H9 (cell line): Measurements from ENCODE around the gene VCAN. TPM values are rescaled to one million over a fixed set of nuclear protein-coding genes. Genes with fewer than 3 reads are reported as not detected.

Experiments used
- DNase-seq: peaks from one replicate; pipeline ENCODE4 v3.0.0-alpha.2; 2017
- H2AFZ ChIP-seq: one replicate; pipeline ENCODE4 v1.6.1; 2013; ENCODE audit warnings: mild to moderate bottlenecking, low read length, control low read depth, moderate library complexity
- H2AK5ac ChIP-seq: 2 replicates; pipeline ENCODE4 v1.6.1; 2013; ENCODE audit warnings: low read length, control low read depth, mixed read lengths; ENCODE audit not compliant: insufficient read length
- H2BK120ac ChIP-seq: one replicate; pipeline ENCODE4 v1.6.1; 2013; ENCODE audit warnings: low read depth, mild to moderate bottlenecking, low read length, control low read depth, inconsistent platforms; ENCODE audit not compliant: poor library complexity, severe bottlenecking
- H2BK12ac ChIP-seq: 2 replicates; pipeline ENCODE4 v1.6.1; 2013; ENCODE audit warnings: low read length, control low read depth, mixed read lengths, low read depth; ENCODE audit not compliant: insufficient read length
- H2BK15ac ChIP-seq: 2 replicates; pipeline ENCODE4 v1.6.1; 2013; ENCODE audit warnings: low read depth, low read length, control low read depth
- H2BK20ac ChIP-seq: one replicate; pipeline ENCODE4 v1.6.1; 2013; ENCODE audit warnings: low read depth, mild to moderate bottlenecking, low read length, control low read depth, inconsistent platforms; ENCODE audit not compliant: poor library complexity, severe bottlenecking
- H2BK5ac ChIP-seq: 2 replicates; pipeline ENCODE4 v1.6.1; 2013; ENCODE audit warnings: low read length, control low read depth, mixed read lengths; ENCODE audit not compliant: insufficient read length
- H3K14ac ChIP-seq: 2 replicates; pipeline ENCODE4 v1.6.1; 2013; ENCODE audit warnings: low read length, control low read depth; ENCODE audit not compliant: insufficient read depth
- H3K18ac ChIP-seq: 2 replicates; pipeline ENCODE4 v1.6.1; 2013; ENCODE audit warnings: low read depth, mild to moderate bottlenecking, mixed read lengths, low read length, control low read depth; ENCODE audit not compliant: insufficient read length
- H3K23ac ChIP-seq: 2 replicates; pipeline ENCODE4 v1.6.1; 2013; ENCODE audit warnings: low read length, control low read depth, mixed read lengths, low read depth; ENCODE audit not compliant: insufficient read length
- H3K23me2 ChIP-seq: 2 replicates; pipeline ENCODE4 v1.6.1; 2013; ENCODE audit warnings: low read depth, mild to moderate bottlenecking, mixed read lengths, low read length, control low read depth; ENCODE audit not compliant: insufficient read length, poor library complexity, severe bottlenecking
- H3K27ac ChIP-seq: 2 replicates; pipeline ENCODE4 v1.5.1; 2013; ENCODE audit warnings: low read length, control low read depth, mixed read lengths, low read depth; ENCODE audit not compliant: insufficient read length
- H3K27me3 ChIP-seq: 2 replicates; pipeline ENCODE4 v1.6.1; 2013; ENCODE audit warnings: low read length, control low read depth, inconsistent platforms; ENCODE audit not compliant: insufficient read depth
- H3K4ac ChIP-seq: 2 replicates; pipeline ENCODE4 v1.6.1; 2013; ENCODE audit warnings: low read depth, mild to moderate bottlenecking, control low read depth, inconsistent platforms, low read length, moderate library complexity
- H3K4me1 ChIP-seq: 2 replicates; pipeline ENCODE4 v1.6.1; 2013; ENCODE audit warnings: low read length, control low read depth, inconsistent platforms; ENCODE audit not compliant: insufficient read depth
- H3K4me2 ChIP-seq: 2 replicates; pipeline ENCODE4 v1.6.1; 2013; ENCODE audit warnings: low read length, control low read depth, mixed read lengths; ENCODE audit not compliant: insufficient read length, insufficient read depth
- H3K56ac ChIP-seq: 2 replicates; pipeline ENCODE4 v1.6.1; 2013; ENCODE audit warnings: low read depth, mild to moderate bottlenecking, mixed read lengths, low read length, control low read depth; ENCODE audit not compliant: insufficient read length
- H3K79me1 ChIP-seq: 2 replicates; pipeline ENCODE4 v1.6.1; 2013; ENCODE audit warnings: low read depth, mild to moderate bottlenecking, moderate library complexity, low read length, control low read depth, inconsistent platforms; ENCODE audit not compliant: insufficient read depth, poor library complexity, severe bottlenecking
- H3K79me2 ChIP-seq: 2 replicates; pipeline ENCODE4 v1.6.1; 2013; ENCODE audit warnings: low read length, control low read depth, inconsistent platforms; ENCODE audit not compliant: insufficient read depth
- H3K9ac ChIP-seq: 2 replicates; pipeline ENCODE4 v1.6.1; 2013; ENCODE audit warnings: low read length, control low read depth, mixed read lengths; ENCODE audit not compliant: insufficient read length; ENCODE audit errors: extremely low read depth
- H3K9me3 ChIP-seq: one replicate; pipeline ENCODE4 v1.6.1; 2013; ENCODE audit warnings: low read depth, low read length, inconsistent platforms; ENCODE audit not compliant: control insufficient read depth
- H3T11ph ChIP-seq: one replicate; pipeline ENCODE4 v1.6.1; 2013; ENCODE audit warnings: mild to moderate bottlenecking, low read length, control low read depth, inconsistent platforms
- H4K20me1 ChIP-seq: one replicate; pipeline ENCODE4 v1.6.1; 2013; ENCODE audit not compliant: control insufficient read depth, insufficient read length, insufficient read depth
- H4K5ac ChIP-seq: 2 replicates; pipeline ENCODE4 v1.6.1; 2013; ENCODE audit warnings: low read depth, mild to moderate bottlenecking, mixed read lengths, low read length, control low read depth; ENCODE audit not compliant: insufficient read length
- H4K8ac ChIP-seq: replicated peaks from 2 replicates; pipeline ENCODE4 v1.6.1; 2013; ENCODE audit warnings: low read length, control low read depth, mixed read lengths, low read depth; ENCODE audit not compliant: insufficient read length
- H4K91ac ChIP-seq: 2 replicates; pipeline ENCODE4 v1.6.1; 2013; ENCODE audit warnings: low read depth, mild to moderate bottlenecking, moderate library complexity, mixed read lengths, low read length, control low read depth; ENCODE audit not compliant: insufficient read length
- H3K27ac Mint-ChIP-seq, 3 experiments: 2 replicates in 2 of 3; 3 replicates in 1 of 3; pipeline ENCODE4 v1.8.0; 2020 to 2021; ENCODE audit warnings: mixed read lengths in 3 of 3, mild to moderate bottlenecking in 1 of 3, moderate library complexity in 1 of 3
- H3K27me3 Mint-ChIP-seq: 2 replicates; pipeline ENCODE4 v1.8.0; 2021; ENCODE audit warnings: low read depth, mild to moderate bottlenecking, moderate library complexity, mixed read lengths
- H3K36me3 Mint-ChIP-seq, 3 experiments: 2 replicates in 2 of 3; 3 replicates in 1 of 3; pipeline ENCODE4 v1.8.0; 2020 to 2021; ENCODE audit warnings: low read depth in 3 of 3, mixed read lengths in 3 of 3; ENCODE audit not compliant: insufficient read depth in 1 of 3
- H3K4me1 Mint-ChIP-seq, 2 experiments: 2 replicates each; pipeline ENCODE4 v1.8.0; 2020; ENCODE audit warnings: mixed read lengths in 2 of 2
- H3K4me3 Mint-ChIP-seq, 2 experiments: 2 replicates in 1 of 2; 3 replicates in 1 of 2; pipeline ENCODE4 v1.8.0; 2020 to 2021; ENCODE audit warnings: mild to moderate bottlenecking in 2 of 2, mixed read lengths in 2 of 2, moderate library complexity in 1 of 2
- H3K9me3 Mint-ChIP-seq, 2 experiments: 2 replicates in 1 of 2; 3 replicates in 1 of 2; pipeline ENCODE4 v1.8.0; 2020; ENCODE audit warnings: mild to moderate bottlenecking in 2 of 2, mixed read lengths in 2 of 2, moderate library complexity in 1 of 2
- WGBS: extraction: QIAGEN DNeasy Blood & Tissue Kit; methylation state at CpG from one replicate; pipeline ENCODE4 v1.1.7; 2013; ENCODE audit warnings: missing lambda C conversion rate, low lambda C conversion rate, mixed read lengths; ENCODE audit not compliant: insufficient read length; ENCODE audit errors: extremely low coverage; 5-methylcytosine and 5-hydroxymethylcytosine counted together
- total RNA-seq: library from RNA; stranded (reverse); gene quantifications from 2 replicates; pipeline ENCODE4 v1.2.1, GENCODE V29; 2021
- TF ChIP-seq, protein P1 (sequence below): fragments of 200-600 bp; sonication (generic); conservative IDR thresholded peaks from 3 replicates; pipeline ENCODE4 v1.8.0; 2021; ENCODE audit warnings: antibody characterized with exemption, mild to moderate bottlenecking

VCAN gene
- total RNA-seq, 1 experiment from 2014 or later: 278 TPM

DNA sequence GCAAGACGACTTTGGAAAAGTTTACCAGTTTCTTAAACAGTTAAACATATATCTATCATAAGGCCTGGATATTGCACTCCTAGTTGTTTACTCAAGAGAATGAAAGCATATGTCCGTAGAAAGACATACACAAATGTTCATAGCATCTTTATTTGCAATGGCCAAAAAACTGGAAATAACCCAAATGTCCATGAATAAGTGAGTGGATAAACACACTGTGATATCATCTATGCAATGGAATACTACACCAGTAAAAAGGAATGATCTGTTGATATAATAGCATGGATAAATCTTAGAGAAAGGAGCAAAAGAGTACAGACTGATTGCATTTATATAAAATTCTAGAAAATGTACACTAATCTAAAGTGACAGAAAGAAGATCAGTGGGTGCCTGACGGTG lies 28.0 kb upstream of the VCAN start:
- Histone ChIP-seq H4K20me1 (no peaks in the 10 kb centered on the region), H3K4me1 (no peaks in the 10 kb centered on the region), H3K4me2 (no peak overlapping the region), H3K14ac (no peak overlapping the region), H3K27me3 (no peaks in the 10 kb centered on the region), H3K79me1 (no peaks in the 10 kb centered on the region), H3K27ac (no peak overlapping the region), H3K56ac (no peak overlapping the region), H2BK120ac (no peak overlapping the region), H2AK5ac (no peak overlapping the region), H3K4ac (no peak overlapping the region), H3K23me2 (no peaks in the 10 kb centered on the region), H2AFZ (no peak overlapping the region), H3K18ac (no peak overlapping the region), H3K9ac (no peak overlapping the region), H4K5ac (no peak overlapping the region), H3K79me2 (no peaks in the 10 kb centered on the region), H4K8ac (no peak overlapping the region), H3K9me3 (no peaks in the 10 kb centered on the region), H2BK20ac (no peak overlapping the region), H2BK12ac (no peak overlapping the region), H4K91ac (no peak overlapping the region), H3K23ac (no peak overlapping the region), H3T11ph (no peak overlapping the region), H2BK15ac (no peak overlapping the region), H2BK5ac (no peak overlapping the region)
- TF ChIP-seq, protein P1, sequence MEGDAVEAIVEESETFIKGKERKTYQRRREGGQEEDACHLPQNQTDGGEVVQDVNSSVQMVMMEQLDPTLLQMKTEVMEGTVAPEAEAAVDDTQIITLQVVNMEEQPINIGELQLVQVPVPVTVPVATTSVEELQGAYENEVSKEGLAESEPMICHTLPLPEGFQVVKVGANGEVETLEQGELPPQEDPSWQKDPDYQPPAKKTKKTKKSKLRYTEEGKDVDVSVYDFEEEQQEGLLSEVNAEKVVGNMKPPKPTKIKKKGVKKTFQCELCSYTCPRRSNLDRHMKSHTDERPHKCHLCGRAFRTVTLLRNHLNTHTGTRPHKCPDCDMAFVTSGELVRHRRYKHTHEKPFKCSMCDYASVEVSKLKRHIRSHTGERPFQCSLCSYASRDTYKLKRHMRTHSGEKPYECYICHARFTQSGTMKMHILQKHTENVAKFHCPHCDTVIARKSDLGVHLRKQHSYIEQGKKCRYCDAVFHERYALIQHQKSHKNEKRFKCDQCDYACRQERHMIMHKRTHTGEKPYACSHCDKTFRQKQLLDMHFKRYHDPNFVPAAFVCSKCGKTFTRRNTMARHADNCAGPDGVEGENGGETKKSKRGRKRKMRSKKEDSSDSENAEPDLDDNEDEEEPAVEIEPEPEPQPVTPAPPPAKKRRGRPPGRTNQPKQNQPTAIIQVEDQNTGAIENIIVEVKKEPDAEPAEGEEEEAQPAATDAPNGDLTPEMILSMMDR: no peak
- Mint-ChIP-seq H3K4me1 (peaks cover 2 to 4% of the 10 kb centered on the region in 2 experiments; a peak in 3 of 4 replicates), H3K9me3 (peaks cover 0 to 7% of the 10 kb centered on the region in 2 experiments; a peak in 2 of 5 replicates), H3K27me3 (no peaks in the 10 kb centered on the region), H3K4me3 (no peak overlapping the region), H3K36me3 (peaks cover 0 to 2% (median 0%) of the 10 kb centered on the region in 3 experiments; a peak in 2 of 7 replicates), H3K27ac (no peak overlapping the region)
- no CpG with 5 or more reads among the region's 3 CpGs for WGBS
- DNase-seq: no peak
